ENCODE results near the gene QRICH2. TPM values are rescaled to one million over a fixed set of nuclear protein-coding genes. Genes with fewer than 3 reads are reported as not detected.
"Not testable (repeated sequence)": the region's sequence is repeated elsewhere in the genome, so short reads cannot be mapped to it uniquely, and the experiment has no call there.

QRICH2 gene
- total RNA-seq, 1 donor from 2014 or later = 3.6 TPM

GRCh38 chr17:76260669-76261068 is 47.4 kb downstream of the QRICH2 start:
- no peak for ATAC-seq
- peak; percentile 56 for DNase-seq (ENCODE audit: missing footprints)
- intact Hi-C loops (cut with DNase I) = no loop called here

- intact Hi-C loops (cut with DNase I) = no loop called here
- no peak for DNase-seq (ENCODE audit: missing footprints)
Observed at GRCh38 chr17:76260220-76260619, 47.9 kb downstream of the QRICH2 start.

DNA sequence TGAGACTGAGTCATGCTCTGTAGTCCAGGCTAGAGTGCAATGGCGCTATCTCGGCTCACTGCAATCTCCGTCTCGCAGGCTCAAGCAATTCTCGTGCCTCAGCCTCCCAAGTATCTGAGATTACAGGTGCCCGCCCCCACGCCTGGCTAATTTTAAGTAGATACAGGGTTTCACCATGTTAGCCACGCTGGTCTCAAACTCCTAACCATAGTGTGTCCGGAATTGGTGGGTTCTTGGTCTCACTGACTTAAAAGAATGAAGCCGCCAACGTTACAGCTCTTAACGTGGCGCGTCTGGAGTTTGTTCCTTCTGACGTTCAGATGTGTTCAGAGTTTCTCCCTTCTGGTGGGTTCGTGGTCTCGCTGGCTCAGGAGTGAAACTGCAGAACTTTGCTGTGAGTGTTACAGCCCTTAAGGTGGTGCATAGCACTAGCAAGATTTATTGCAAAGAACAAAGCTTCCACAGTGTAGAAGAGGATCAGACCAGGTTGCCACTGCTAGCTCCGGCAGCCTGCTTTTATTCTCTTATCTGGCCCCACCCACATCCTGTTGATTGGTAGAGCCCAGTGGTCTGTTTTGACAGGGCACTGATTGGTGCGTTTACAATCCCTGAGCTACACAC is 51.5 kb downstream of the QRICH2 start:
- DNase-seq (ENCODE audit: missing footprints) = peak; percentile 48

More at GRCh38 chr17:76260220-76260619, 47.9 kb downstream of the QRICH2 start:
- ATAC-seq = no peak

GRCh38 chr17:76255801-76256429 is 52.2 kb downstream of the QRICH2 start:
- intact Hi-C loops (cut with DNase I) = no loop called here
- ATAC-seq (no peak), DNase-seq (ENCODE audit: missing footprints) (peak; percentile 25)

More for the DNA sequence above, 51.5 kb downstream of the QRICH2 start:
- ATAC-seq; intact Hi-C loops (cut with DNase I): not testable (repeated sequence)

GRCh38 chr17:76254275-76254674 is 53.8 kb downstream of the QRICH2 start:
- intact Hi-C loops (cut with DNase I) = no loop called here
- DNase-seq (ENCODE audit: missing footprints) (no peak), ATAC-seq (no peak)

GRCh38 chr17:76253841-76254240 is 54.2 kb downstream of the QRICH2 start:
- intact Hi-C loops (cut with DNase I) = no loop called here
- ATAC-seq (no peak), DNase-seq (ENCODE audit: missing footprints) (no peak)

GRCh38 chr17:76252967-76253766 is 54.9 kb downstream of the QRICH2 start:
- peak; percentile 59 for DNase-seq (ENCODE audit: missing footprints)
- ATAC-seq; intact Hi-C loops (cut with DNase I): not testable (repeated sequence)

- DNase-seq (ENCODE audit: missing footprints) (peak; percentile 84), ATAC-seq (peak; percentile 68)
- intact Hi-C loops (cut with DNase I) = no loop called here
Observed at GRCh38 chr17:76252040-76252954, 55.8 kb downstream of the QRICH2 start.

GRCh38 chr17:76251478-76252039 is 56.5 kb downstream of the QRICH2 start:
- intact Hi-C loops (cut with DNase I) = no loop called here
- DNase-seq (ENCODE audit: missing footprints) (no peak), ATAC-seq (no peak)

DNA sequence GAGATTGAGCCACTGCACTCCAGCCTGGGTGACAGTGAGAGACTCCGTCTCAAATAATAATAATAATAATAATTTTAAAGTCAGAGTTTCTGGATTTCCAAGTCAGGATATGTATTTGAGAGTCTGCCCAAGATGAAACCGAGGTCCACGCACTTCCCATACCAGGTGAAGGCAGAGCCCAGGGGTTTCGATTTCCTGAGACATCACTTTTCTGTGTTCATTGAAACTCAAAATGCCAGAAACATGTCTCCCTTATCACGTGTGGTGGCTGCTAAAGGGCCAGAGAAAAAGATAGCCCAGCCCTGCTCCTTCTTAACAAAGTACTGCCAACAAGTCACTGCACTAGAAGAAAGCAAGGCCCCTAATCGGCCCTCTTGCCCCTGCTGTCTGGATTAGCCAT is 57.9 kb downstream of the QRICH2 start:
- intact Hi-C loops (cut with DNase I) = no loop called here
- no peak for ATAC-seq

DNA sequence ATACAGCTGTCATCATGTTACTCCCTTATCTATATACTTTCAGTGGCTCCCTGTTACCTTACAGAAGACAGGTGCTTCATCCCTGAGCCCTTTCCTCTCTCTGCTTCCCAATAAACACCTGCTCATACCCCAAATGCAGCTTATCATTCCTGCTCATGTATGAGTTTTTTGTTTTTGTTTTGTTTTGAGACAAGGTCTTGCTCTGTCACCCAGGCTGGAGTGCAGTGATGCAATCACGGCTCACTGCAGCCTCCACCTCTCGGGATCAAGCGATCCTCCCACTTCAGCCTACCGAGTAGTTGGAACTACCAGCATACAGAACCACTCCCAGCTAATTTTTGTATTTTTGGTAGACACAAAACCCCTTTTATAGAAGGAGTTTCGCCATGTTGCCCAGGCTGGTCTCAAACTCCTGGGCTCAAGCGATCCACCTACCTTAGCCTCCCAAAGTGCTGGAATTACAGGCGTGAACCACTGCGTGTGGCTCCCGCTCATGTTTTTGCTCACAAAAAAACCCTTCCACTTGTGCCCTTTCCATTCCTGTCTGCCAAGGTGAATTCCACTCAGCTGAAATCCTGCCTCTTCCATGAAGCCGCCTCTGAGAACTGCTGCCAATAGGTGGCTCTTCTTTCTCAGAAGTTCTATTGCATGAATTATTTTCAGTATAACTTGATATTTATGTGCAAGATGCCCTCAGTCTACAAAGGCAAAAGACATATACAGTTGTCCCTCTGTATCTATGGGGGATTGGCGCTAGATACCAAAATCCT is 59.9 kb downstream of the QRICH2 start:
- ATAC-seq (no peak), DNase-seq (ENCODE audit: missing footprints) (no peak)
- intact Hi-C loops (cut with DNase I) = no loop called here

More for the DNA sequence above, 57.9 kb downstream of the QRICH2 start:
- no peak for DNase-seq (ENCODE audit: missing footprints)

DNA sequence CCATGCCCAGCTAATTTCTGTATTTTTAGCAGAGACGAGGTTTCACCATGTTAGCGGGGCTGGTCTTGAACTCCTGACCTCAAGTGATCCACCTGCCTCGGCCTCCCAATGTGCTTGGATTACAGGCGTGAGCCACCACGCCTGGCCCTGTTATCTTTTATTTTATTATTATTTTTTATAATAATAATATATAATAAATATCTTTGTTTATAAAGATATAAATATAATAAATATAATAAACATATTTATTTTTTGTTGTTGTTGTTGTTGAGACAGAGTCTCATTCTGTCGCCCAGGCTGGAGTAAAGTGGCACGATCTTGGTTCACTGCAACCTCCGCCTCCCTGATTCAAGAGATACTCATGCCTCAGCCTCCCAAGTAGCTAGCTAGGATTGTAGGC is 60.8 kb downstream of the QRICH2 start:
- DNase-seq (ENCODE audit: missing footprints) (no peak), ATAC-seq (no peak)
- intact Hi-C loops (cut with DNase I) = no loop called here

DNA sequence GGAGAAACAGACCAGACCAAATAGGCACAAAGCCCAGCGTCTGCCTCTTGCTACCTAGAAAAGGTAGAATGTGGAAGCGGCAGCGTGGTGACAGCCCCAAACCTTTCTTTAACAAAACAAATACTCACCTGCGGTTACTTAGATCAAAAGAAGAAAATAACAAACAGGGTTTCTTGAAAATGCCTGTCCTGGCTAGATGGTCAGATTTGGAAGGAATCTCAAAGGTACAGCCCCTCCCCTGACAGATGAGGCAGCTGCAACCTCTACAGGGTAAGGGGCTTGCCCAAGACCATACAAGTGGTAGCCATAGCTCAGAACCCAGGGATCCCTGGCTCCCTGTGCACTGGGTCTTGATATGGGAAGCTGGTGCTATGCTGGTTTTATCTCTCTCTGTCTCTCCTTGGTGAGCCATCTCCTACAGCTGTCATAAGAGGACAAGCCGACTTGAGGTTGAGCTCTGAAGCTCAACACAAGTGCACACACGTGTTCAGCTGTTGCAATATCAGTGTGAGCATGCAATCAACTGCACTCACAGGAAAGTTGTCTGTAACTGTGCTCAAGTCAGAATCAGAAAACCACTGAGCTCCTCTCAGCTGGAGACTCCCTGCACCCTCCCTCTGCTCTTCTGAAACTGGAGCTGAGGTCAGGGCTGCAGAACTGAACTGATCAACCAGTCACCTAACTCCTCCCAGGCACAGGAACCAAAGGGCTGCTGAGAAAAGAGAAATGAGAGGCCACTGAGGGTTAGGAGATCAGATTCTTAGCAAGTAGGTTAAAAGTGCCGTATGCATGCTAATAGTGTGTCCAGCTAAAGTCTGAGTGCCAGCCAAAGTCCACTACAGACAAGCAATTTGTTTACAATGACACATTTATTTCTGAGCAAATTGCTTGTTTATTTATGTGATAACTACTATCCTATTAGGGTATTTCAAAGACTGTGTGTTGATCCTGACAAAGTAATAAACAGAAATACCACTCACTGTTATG is 61.7 kb downstream of the QRICH2 start:
- intact Hi-C loops (cut with DNase I) = no loop called here
- DNase-seq (ENCODE audit: missing footprints) (no peak), ATAC-seq (peak; percentile 34)

DNA sequence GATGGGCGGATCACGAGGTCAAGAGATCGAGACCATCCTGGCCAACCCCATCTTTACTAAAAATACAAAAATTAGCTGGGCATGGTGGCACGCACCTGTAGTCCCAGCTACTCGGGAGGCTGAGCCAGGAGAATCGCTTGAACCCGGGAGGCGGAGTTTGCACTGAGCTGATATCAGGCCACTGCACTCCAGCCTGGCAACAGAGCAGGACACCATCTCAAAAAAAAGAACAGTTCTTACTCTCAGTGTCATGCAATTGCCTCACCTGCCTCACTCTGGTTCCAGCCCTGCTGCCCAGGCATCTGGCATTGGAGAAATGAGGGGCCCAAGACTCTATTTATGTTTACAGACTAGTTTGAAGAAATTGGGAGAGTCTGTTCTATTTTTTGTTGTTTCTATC is 63.4 kb downstream of the QRICH2 start:
- ATAC-seq; DNase-seq (ENCODE audit: missing footprints); intact Hi-C loops (cut with DNase I): not testable (repeated sequence)

GRCh38 chr17:76243826-76244679 is 64.0 kb downstream of the QRICH2 start:
- intact Hi-C loops (cut with DNase I) = no loop called here
- DNase-seq (ENCODE audit: missing footprints) (no peak), ATAC-seq (no peak)

Data from Right ventricle myocardium inferior (tissue), 1 donor.